Rectal smooth muscle tissue (tissue), 1 donor: Measurements from ENCODE around the gene TXNDC11.
A peak's percentile ranks its signal among the peaks of the same experiment; 100 is the strongest.

Experiments used
- H3K27ac ChIP-seq: one replicate; pipeline ENCODE4 v1.7.0; 2013; ENCODE audit warnings: low read depth, low read length, inconsistent platforms
- H3K27me3 ChIP-seq: one replicate; pipeline ENCODE4 v1.7.0; 2013; ENCODE audit warnings: low read length; ENCODE audit not compliant: control insufficient read depth, insufficient read depth
- H3K36me3 ChIP-seq: one replicate; pipeline ENCODE4 v1.7.0; 2013; ENCODE audit warnings: low read length; ENCODE audit not compliant: control insufficient read depth, insufficient read depth
- H3K4me1 ChIP-seq: one replicate; pipeline ENCODE4 v1.7.0; 2013; ENCODE audit warnings: low read length; ENCODE audit not compliant: control insufficient read depth, insufficient read depth
- H3K4me3 ChIP-seq: one replicate; pipeline ENCODE4 v1.7.0; 2013; ENCODE audit warnings: low read length
- H3K9ac ChIP-seq: one replicate; pipeline ENCODE4 v1.7.0; 2013; ENCODE audit warnings: low read length

The TXNDC11 gene

GRCh38 chr16:11672206-11673090, 70.2 kb downstream of the TXNDC11 start:
- no peak overlapping the region for H3K4me3 ChIP-seq
- H3K27ac ChIP-seq: no peak overlapping the region

GRCh38 chr16:11671676-11672075, 71.0 kb downstream of the TXNDC11 start:
- H3K27me3 ChIP-seq: peaks cover 3% of the 10 kb centered on the region
- no peak overlapping the region for H3K9ac ChIP-seq
- peaks cover 6% of the 10 kb centered on the region for H3K36me3 ChIP-seq
- no peak overlapping the region for H3K27ac ChIP-seq
- H3K4me3 ChIP-seq: no peak overlapping the region
- H3K4me1 ChIP-seq: peaks cover 7% of the 10 kb centered on the region

More at GRCh38 chr16:11672206-11673090, 70.2 kb downstream of the TXNDC11 start:
- H3K36me3 ChIP-seq: peaks cover 12% of the 10 kb centered on the region
- H3K27me3 ChIP-seq: peaks cover 3% of the 10 kb centered on the region
- peaks cover 7% of the 10 kb centered on the region for H3K4me1 ChIP-seq
- H3K9ac ChIP-seq: no peak overlapping the region

GRCh38 chr16:11671271-11671670, 71.4 kb downstream of the TXNDC11 start:
- Histone ChIP-seq H3K4me3 (no peak overlapping the region), H3K27me3 (peaks cover 3% of the 10 kb centered on the region), H3K4me1 (peaks cover 7% of the 10 kb centered on the region), H3K9ac (no peak overlapping the region), H3K36me3 (peaks cover 4% of the 10 kb centered on the region), H3K27ac (no peak overlapping the region)

GRCh38 chr16:11670171-11671131, 72.2 kb downstream of the TXNDC11 start:
- H3K4me3 ChIP-seq: peak overlapping the region; percentile 84
- no peak overlapping the region for H3K9ac ChIP-seq
- H3K27ac ChIP-seq: peak overlapping the region; percentile 19
- H3K36me3 ChIP-seq: no peaks in the 10 kb centered on the region
- peaks cover 7% of the 10 kb centered on the region for H3K4me1 ChIP-seq
- peaks cover 3% of the 10 kb centered on the region for H3K27me3 ChIP-seq

GRCh38 chr16:11669380-11670146, 73.1 kb downstream of the TXNDC11 start:
- peak overlapping the region; percentile 16 for H3K9ac ChIP-seq
- peaks cover 3% of the 10 kb centered on the region for H3K27me3 ChIP-seq

GRCh38 chr16:11668623-11669379, 73.9 kb downstream of the TXNDC11 start:
- peaks cover 7% of the 10 kb centered on the region for H3K4me1 ChIP-seq
- peak overlapping the region; percentile 48 for H3K27ac ChIP-seq
- peak overlapping the region; percentile 55 for H3K9ac ChIP-seq
- peaks cover 3% of the 10 kb centered on the region for H3K27me3 ChIP-seq
- no peaks in the 10 kb centered on the region for H3K36me3 ChIP-seq
- H3K4me3 ChIP-seq: peak overlapping the region; percentile 84

More at GRCh38 chr16:11669380-11670146, 73.1 kb downstream of the TXNDC11 start:
- no peaks in the 10 kb centered on the region for H3K36me3 ChIP-seq
- peaks cover 7% of the 10 kb centered on the region for H3K4me1 ChIP-seq
- H3K27ac ChIP-seq: peak overlapping the region; percentile 48
- H3K4me3 ChIP-seq: peak overlapping the region; percentile 84

GRCh38 chr16:11667824-11668622, 74.6 kb downstream of the TXNDC11 start, which contains the start of gene SNN:
Gene SNN (plus strand): TSS chr16:11668455. CDS start chr16:11676060, 7,605 bp downstream.
- Histone ChIP-seq H3K27ac (peak within 1 kb of the TSS; percentile 48), H3K4me3 (peak within 1 kb of the TSS; percentile 84), H3K36me3 (no peaks in the 10 kb centered on the region), H3K4me1 (peaks cover 4% of the 10 kb centered on the region), H3K9ac (peak within 1 kb of the TSS; percentile 55), H3K27me3 (peaks cover 3% of the 10 kb centered on the region)

- H3K9ac ChIP-seq: no peak overlapping the region
- no peak overlapping the region for H3K27ac ChIP-seq
These were observed 75.3 kb downstream of the TXNDC11 start for GRCh38 chr16:11667221-11667823.

GRCh38 chr16:11666103-11667055, 76.3 kb downstream of the TXNDC11 start:
- Histone ChIP-seq H3K27me3 (peaks cover 3% of the 10 kb centered on the region), H3K27ac (no peak overlapping the region), H3K4me3 (no peak overlapping the region), H3K4me1 (peaks cover 4% of the 10 kb centered on the region), H3K36me3 (no peaks in the 10 kb centered on the region), H3K9ac (no peak overlapping the region)

More at GRCh38 chr16:11667221-11667823, 75.3 kb downstream of the TXNDC11 start:
- H3K4me3 ChIP-seq: peak overlapping the region; percentile 81
- no peaks in the 10 kb centered on the region for H3K36me3 ChIP-seq
- peaks cover 4% of the 10 kb centered on the region for H3K4me1 ChIP-seq
- peaks cover 3% of the 10 kb centered on the region for H3K27me3 ChIP-seq
